HG03432 (cell line): Measurements from ENCODE around the gene GNA15.
"Not testable (repeated sequence)": the region's sequence is repeated elsewhere in the genome, so short reads cannot be mapped to it uniquely, and the experiment has no call there.

Experiments used
- ATAC-seq: cut with Tn5 transposase; IDR thresholded peaks from one replicate; pipeline ENCODE4 v1.9.1; 2021; ENCODE audit warnings: mild to moderate bottlenecking, moderate library complexity; ENCODE audit not compliant: unreplicated experiment

GNA15 gene

DNA sequence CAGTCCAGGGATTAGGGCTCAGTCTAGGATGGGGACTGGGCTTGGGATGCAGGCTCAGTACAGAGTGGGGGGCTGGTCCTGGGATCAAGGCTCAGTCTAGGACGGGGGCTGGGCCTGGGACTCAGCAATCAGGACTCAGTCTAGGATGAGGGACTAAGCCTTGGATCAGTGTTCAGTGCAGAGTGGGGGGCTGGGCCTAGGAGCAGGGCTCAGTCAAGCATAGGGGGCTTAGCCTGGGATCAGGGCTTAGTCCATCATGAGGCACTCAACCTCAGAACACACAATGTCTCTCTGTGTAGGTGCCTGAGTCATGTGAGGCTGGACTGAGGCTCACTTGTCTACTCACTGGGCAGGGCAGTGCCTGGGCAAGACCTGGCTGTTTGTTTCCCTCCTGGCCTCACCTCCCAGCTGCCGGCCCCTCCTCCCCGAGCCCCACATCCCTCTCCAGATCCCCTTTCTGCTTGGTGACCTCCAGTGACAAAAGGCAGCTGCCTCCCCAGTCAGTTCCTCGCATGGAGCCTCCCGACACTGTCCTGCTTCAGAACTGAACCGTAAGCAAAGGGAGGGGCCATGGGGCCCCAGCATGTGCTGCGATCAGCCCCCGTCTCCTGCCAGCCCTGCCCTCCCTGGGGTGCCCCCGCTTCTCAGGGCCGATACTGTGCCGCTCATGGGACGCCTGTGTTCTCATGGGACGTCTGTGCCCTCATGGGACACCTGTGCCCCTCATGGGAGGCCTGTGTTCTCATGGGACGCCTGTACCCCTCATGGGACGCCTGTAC, 36.2 kb downstream of the GNA15 start:
- ATAC-seq = no peak

GRCh38 chr19:3172673-3173000, 36.8 kb downstream of the GNA15 start:
- ATAC-seq = not testable (repeated sequence)

GRCh38 chr19:3175781-3176714, 40.2 kb downstream of the GNA15 start:
- no peak for ATAC-seq

DNA sequence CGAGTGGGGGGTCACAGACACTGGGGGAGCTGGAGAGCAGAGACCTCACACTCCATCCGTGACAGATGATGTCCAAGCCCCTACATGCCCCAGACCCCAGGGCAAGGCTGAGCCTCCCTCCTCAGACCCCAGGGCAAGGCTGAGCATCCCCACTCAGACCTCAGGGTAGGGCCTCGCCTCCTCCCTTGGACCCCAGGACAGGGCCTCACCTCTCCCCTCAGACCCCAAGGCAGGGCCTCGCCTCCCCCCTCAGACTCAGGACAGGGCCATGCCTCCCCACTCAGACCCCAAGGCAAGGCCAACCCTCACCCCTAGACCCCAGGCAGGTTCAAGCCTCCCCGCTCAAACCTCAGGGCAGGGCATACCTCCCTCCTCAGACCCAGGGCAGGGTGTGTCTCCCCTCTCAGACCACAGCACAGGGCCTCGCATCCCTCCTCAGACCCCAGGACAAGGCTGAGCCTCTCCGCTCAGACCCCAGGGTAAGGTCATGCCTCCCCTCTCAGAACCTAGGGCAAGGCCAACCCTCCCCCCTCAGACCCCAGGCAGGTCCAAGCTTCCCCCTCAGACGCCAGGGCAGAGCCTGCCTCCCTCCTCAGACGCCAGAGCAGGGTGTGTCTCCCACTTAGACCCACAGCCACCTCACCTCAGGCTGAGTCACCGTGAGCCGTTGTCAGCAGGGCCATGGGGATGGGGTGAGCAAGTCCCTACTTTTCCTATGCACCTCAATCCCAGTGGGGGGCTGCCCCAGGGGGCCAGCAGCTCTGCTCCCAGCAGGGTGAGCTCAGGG, 41.1 kb downstream of the GNA15 start:
- ATAC-seq = no peak

- peak; percentile 39 for ATAC-seq
These were observed 42.6 kb downstream of the GNA15 start, which contains the start of gene S1PR4 for GRCh38 chr19:3178377-3178972. S1PR4 (plus strand) TSS chr19:3178769; CDS start chr19:3178793, 24 bp downstream.

GRCh38 chr19:3178973-3179738, 43.3 kb downstream of the GNA15 start:
- peak; percentile 18 for ATAC-seq

DNA sequence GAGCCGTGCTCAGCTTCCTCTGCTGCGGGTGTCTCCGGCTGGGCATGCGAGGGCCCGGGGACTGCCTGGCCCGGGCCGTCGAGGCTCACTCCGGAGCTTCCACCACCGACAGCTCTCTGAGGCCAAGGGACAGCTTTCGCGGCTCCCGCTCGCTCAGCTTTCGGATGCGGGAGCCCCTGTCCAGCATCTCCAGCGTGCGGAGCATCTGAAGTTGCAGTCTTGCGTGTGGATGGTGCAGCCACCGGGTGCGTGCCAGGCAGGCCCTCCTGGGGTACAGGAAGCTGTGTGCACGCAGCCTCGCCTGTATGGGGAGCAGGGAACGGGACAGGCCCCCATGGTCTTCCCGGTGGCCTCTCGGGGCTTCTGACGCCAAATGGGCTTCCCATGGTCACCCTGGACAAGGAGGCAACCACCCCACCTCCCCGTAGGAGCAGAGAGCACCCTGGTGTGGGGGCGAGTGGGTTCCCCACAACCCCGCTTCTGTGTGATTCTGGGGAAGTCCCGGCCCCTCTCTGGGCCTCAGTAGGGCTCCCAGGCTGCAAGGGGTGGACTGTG, 44.0 kb downstream of the GNA15 start:
- no peak for ATAC-seq

- ATAC-seq = no peak
These were observed 48.1 kb downstream of the GNA15 start for GRCh38 chr19:3183721-3184641.

GRCh38 chr19:3184847-3185460, 49.1 kb downstream of the GNA15 start:
- ATAC-seq = peak; percentile 18

- peak; percentile 79 for ATAC-seq
These were observed 49.8 kb downstream of the GNA15 start, which contains the start of gene NCLN for GRCh38 chr19:3185461-3186159. NCLN (plus strand) TSS chr19:3185930; CDS start chr19:3186031, 101 bp downstream.

DNA sequence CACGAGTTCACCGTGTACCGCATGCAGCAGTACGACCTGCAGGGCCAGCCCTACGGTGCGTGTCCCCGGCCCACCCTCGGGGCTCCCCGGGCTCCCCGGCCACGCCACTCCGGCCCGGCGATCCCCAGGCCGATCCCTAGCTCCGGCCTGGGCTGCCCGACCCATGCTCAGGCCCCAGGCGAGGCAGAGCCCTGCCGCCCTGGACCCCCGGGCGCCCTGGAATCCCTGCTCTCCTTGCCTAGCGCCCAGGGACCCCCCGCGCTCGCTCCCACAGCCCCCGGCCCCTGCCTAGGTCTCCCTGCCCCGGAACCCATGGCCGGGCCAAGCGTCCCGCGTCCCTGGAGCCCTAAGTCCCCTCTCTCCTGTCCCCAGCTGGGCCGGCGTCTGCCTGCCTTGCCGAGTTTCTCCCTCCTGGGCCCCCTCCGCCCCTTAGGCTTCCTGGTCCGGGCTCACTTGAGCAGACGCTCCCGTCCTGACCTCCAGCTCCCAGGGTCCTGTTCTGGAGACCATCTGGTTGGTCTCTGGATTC, 50.4 kb downstream of the GNA15 start:
- peak; percentile 36 for ATAC-seq

GRCh38 chr19:3186891-3187661, 51.2 kb downstream of the GNA15 start:
- no peak for ATAC-seq

- no peak for ATAC-seq
These were observed 52.1 kb downstream of the GNA15 start for GRCh38 chr19:3187662-3188511.

GRCh38 chr19:3188627-3189596, 53.1 kb downstream of the GNA15 start:
- ATAC-seq = no peak
